OCI-LY3 (cell line): ENCODE data around the gene RIPPLY1.

Experiments
- EZH2phosphoT487 ChIP-seq: fragments of 200-600 bp; shearing (Covaris generic); IDR thresholded peaks from 2 replicates; pipeline ENCODE4 v1.6.1; 2018; ENCODE audit warnings: antibody characterized with exemption, mixed run types, low read depth
- TF ChIP-seq, protein P1 (sequence below): fragments of 200-600, 300-600 bp; sonication (generic); IDR thresholded peaks from 2 replicates; pipeline ENCODE4 v1.5.1; 2014; ENCODE audit warnings: antibody characterized with exemption, low read length, low read depth

- TF ChIP-seq, protein P1, sequence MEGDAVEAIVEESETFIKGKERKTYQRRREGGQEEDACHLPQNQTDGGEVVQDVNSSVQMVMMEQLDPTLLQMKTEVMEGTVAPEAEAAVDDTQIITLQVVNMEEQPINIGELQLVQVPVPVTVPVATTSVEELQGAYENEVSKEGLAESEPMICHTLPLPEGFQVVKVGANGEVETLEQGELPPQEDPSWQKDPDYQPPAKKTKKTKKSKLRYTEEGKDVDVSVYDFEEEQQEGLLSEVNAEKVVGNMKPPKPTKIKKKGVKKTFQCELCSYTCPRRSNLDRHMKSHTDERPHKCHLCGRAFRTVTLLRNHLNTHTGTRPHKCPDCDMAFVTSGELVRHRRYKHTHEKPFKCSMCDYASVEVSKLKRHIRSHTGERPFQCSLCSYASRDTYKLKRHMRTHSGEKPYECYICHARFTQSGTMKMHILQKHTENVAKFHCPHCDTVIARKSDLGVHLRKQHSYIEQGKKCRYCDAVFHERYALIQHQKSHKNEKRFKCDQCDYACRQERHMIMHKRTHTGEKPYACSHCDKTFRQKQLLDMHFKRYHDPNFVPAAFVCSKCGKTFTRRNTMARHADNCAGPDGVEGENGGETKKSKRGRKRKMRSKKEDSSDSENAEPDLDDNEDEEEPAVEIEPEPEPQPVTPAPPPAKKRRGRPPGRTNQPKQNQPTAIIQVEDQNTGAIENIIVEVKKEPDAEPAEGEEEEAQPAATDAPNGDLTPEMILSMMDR, result no peak
- TF ChIP-seq EZH2phosphoT487, result no peak
These were observed 48.9 kb upstream of the RIPPLY1 start for GRCh38 chrX:106952089-106952488.
